AG10803 (cell line): ENCODE results near the gene ANTXR1.

Source experiments
- DNase-seq: peaks from one replicate; pipeline ENCODE4 v3.0.0; 2010; ENCODE audit warnings: low read depth
- H3K4me3 ChIP-seq: 2 replicates; pipeline ENCODE4 v1.5.1; 2011; ENCODE audit warnings: mild to moderate bottlenecking, low read length, control low read depth
- CTCF ChIP-seq: conservative IDR thresholded peaks from 2 replicates; pipeline ENCODE4 v1.5.1; 2011; ENCODE audit warnings: mild to moderate bottlenecking, low read length, control low read depth, inconsistent platforms

The ANTXR1 gene

DNA sequence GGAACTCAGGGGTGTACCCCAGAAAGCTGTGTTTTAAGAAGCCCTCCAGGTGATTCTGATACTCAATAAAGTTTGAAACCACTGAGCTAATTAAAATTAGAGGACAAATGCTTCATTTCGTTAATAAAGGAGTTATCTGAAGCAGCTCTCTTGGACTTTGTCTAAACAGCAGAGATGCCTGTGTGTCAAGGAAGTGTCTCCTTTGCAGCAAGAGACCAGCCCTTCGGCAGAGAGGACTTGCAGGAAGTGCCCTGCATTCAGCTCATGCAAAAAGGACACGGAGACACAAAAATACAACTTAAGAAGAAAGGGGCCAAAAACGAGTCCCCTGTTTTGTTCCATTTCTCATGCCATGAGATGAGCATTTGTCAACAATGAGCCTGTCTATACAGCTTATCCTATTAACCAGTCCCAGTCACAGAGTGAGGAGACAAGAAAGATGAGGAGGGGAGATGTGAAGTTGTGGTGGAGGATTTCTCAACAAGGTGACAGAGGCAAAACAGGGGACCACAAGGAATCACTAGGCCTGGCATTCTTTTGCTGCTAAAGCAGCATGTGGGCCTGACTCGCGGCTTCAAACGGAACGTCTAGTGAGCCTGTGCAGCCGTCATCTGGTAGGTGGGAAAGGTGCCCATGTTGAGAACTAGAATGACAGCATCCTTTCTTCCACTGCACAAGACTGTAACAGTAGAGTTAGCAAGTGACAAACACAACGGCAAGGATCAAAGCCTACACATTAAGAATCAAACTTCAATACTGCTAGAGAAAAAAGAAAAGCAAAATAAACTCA is 152.3 kb downstream of the ANTXR1 start:
- no peak for TF ChIP-seq CTCF
- H3K4me3 ChIP-seq = no peak overlapping the region
- peak; percentile 48 for DNase-seq

DNA sequence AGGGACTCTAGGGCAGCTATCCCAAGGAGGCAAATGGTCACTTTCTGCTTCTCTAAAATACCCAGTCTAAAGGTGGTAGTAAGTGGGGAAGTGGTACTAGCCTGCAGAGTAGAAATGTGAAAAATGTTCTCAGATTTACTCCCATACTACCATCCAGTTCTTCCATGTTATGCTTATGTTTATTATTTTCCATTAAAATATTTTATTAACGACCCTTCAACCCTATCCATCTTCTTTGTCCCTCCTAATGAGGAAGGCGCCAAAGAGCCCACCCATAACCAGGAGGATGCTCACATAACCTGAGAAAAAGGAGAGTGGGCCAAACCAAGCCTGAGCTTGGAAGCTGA is 153.5 kb downstream of the ANTXR1 start:
- no peak overlapping the region for H3K4me3 ChIP-seq
- TF ChIP-seq CTCF = no peak
- no peak for DNase-seq

DNA sequence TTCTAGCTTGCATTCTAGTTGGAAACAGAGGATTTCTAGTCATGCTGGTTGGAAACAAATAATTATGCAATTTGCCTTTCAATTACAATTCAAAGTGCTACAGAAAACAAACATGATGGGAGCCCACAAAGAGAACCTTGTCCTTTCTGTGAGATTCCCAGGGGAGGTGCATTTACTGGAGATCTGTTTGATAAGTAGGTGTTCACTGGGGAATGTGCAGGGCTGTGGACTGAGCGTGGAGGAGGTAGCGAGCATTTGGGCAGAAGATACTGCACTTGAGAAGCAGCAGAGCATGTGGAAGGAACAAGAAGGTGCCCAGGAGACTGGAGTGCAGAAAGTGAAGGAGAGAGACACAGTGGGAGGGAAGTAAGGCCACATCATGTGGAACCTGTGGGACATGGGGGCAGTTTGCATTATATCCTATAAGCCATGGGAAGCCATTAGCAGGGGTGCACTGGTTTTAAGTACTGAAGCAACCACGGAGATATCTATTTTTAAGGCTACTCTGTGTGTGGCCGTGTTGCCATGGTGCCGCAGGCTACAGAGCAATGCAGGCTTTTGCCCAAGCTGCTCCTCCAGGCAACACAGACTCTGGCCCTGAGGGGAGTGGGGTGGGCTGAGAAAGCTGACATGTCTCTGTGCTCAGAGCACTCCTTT is 154.0 kb downstream of the ANTXR1 start:
- no peak overlapping the region for H3K4me3 ChIP-seq
- TF ChIP-seq CTCF = no peak
- DNase-seq = peak; percentile 25

DNA sequence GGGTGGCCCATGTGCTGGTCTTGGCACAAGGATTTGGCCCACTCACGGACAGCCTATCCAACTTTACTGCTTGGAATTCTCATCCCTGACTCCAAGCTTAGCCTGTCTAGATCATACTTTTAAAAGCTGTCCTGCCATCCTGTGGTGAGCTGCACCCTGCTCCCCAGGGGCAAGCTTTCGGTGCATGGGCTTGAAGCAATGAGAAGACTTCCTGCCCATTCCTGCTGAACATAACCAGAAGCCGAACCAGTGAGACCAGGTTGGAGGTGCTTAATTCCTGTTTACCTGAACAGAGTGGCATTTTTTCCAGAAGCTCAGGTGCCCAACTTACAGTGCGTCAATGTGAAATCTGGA is 154.5 kb downstream of the ANTXR1 start:
- peak; percentile 27 for DNase-seq
- TF ChIP-seq CTCF = 0 out of 2 replicates have a peak, but pooled peaks have one; percentile 7
- H3K4me3 ChIP-seq = no peak overlapping the region

DNA sequence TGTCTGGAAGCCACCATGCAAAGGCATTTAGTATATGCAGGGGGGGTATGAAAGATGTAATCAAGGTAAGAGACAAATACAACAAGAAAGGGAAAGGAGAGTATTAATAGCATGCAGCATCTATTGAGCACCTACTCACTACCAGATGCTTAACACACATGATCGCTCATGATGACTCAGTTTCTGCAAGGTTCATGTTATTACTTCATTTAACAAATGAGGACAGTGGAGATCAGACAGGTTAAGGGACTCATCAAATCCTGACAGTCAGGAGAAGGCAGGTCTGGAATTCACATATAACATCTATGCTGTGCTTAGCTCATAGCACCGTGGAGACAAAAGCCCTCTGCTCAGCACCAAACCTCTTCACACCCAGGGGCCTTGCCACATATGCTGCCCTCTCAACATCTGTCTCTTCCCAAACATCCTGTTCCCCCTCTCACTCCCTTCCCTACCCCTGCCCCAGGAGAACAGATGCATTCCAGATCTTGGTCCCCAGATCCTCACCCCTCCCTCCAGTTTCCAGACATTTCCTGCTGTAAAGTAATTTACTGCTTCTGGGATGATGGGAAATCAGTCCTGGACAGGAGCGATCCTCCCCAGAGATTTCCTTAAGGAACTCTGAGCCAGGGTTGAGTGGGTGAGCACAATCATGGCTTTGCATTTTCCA is 155.3 kb downstream of the ANTXR1 start:
- DNase-seq = no peak
- H3K4me3 ChIP-seq = no peak overlapping the region
- no peak for TF ChIP-seq CTCF

DNA sequence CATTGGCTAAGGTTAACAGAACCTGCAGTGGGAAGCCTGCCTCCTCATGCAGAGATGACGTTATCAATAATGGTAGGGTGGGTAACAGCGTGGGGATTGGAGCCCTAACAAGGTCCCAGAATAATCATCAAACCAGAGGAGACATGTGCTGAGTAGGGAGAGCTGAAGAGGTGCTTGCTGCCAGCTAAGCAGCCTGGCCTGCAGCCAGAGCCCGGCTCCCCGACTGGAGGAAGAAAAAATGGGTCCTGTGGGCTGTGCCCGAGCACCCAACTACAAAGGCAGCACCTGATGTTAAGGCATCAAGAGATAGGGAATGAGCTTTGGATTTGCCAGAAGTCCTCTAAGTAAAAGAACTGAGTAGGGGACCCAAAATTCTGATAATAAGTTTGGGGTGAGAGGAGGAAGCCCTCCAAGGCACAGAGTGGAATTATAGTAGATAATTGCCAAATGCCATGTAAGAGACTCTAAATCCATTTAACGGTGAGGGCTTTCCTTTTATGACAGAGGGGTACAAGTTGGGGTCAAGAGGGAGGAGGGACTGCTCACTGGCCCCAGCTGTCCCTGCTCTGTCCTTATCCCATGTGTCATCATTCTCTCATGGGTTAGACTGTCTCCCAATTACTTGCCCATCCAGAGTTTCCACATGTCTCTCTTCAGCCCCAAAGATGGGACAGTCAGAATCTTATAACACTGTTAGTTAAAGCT is 156.1 kb downstream of the ANTXR1 start:
- DNase-seq = no peak
- no peak for TF ChIP-seq CTCF
- no peak overlapping the region for H3K4me3 ChIP-seq
